GM12878 (cell line): Measurements from ENCODE around the gene ANKRD44. TPM values are rescaled to one million over a fixed set of nuclear protein-coding genes. Genes with fewer than 3 reads are reported as not detected.

Source experiments
- CBX5 ChIP-seq: sonication (generic); IDR thresholded peaks from 2 replicates; pipeline ENCODE4 v1.6.1; 2016; ENCODE audit warnings: low read depth, moderate library complexity, mild to moderate bottlenecking, inconsistent platforms
- CEBPB ChIP-seq, 2 experiments: fragments of 150-350 bp in 1 of 2; IDR thresholded peaks; 2 replicates each; pipeline ENCODE4 v1.6.1; 2012 to 2014; ENCODE audit warnings: low read depth in 2 of 2, low read length in 2 of 2, borderline replicate concordance in 1 of 2, inconsistent platforms in 1 of 2
- ESRRA ChIP-seq: IDR thresholded peaks from 2 replicates; pipeline ENCODE4 v1.6.1; 2012; ENCODE audit warnings: mild to moderate bottlenecking, low read length, improper control_type of control experiment
- FOXM1 ChIP-seq: IDR thresholded peaks from 2 replicates; pipeline ENCODE4 v1.6.1; 2012; ENCODE audit warnings: low read depth, mild to moderate bottlenecking, inconsistent platforms, low read length, moderate library complexity
- HDGF ChIP-seq: fragments of 450-650 bp; IDR thresholded peaks from 2 replicates; pipeline ENCODE4 v1.6.1; 2016; ENCODE audit warnings: antibody characterized with exemption
- JUNB ChIP-seq: IDR thresholded peaks from 2 replicates; pipeline ENCODE4 v1.6.1; 2016; ENCODE audit warnings: antibody characterized with exemption, mild to moderate bottlenecking
- LARP7 ChIP-seq: fragments of 450-650 bp; IDR thresholded peaks from 2 replicates; pipeline ENCODE4 v1.6.1; 2017; ENCODE audit warnings: mild to moderate bottlenecking
- MTA3 ChIP-seq: IDR thresholded peaks from 2 replicates; pipeline ENCODE4 v1.6.1; 2012; ENCODE audit warnings: low read length, inconsistent platforms, borderline replicate concordance
- MYC ChIP-seq: IDR thresholded peaks from 2 replicates; pipeline ENCODE4 v1.6.1; 2011; ENCODE audit warnings: mild to moderate bottlenecking, low read length, moderate library complexity, inconsistent platforms; ENCODE audit not compliant: insufficient read depth, insufficient replicate concordance, insufficient read length, severe bottlenecking
- NFIC ChIP-seq: IDR thresholded peaks from 2 replicates; pipeline ENCODE4 v1.6.1; 2012; ENCODE audit warnings: low read depth, mild to moderate bottlenecking, inconsistent platforms, low read length, moderate library complexity
- NR2C2 ChIP-seq: IDR thresholded peaks from 2 replicates; pipeline ENCODE4 v1.6.1; 2011; ENCODE audit warnings: borderline replicate concordance, low read depth; ENCODE audit not compliant: control insufficient read depth, insufficient read length
- PAX8 ChIP-seq: fragments of 450-650 bp; IDR thresholded peaks from 2 replicates; pipeline ENCODE4 v1.6.1; 2017; ENCODE audit warnings: mild to moderate bottlenecking, moderate library complexity
- POLR2AphosphoS2 ChIP-seq: IDR thresholded peaks from 2 replicates; pipeline ENCODE4 v1.6.1; 2011; ENCODE audit warnings: low read depth, mild to moderate bottlenecking, low read length, improper control_type of control experiment, moderate library complexity
- TCF7 ChIP-seq: IDR thresholded peaks from 2 replicates; pipeline ENCODE4 v1.6.1; 2014; ENCODE audit warnings: antibody characterized with exemption, borderline replicate concordance
- ZNF207 ChIP-seq: fragments of 450-650 bp; IDR thresholded peaks from 2 replicates; pipeline ENCODE4 v1.6.1; 2014; ENCODE audit warnings: antibody characterized with exemption, mild to moderate bottlenecking, borderline replicate concordance
- ZNF217 ChIP-seq: fragments of 450-650 bp; IDR thresholded peaks from 2 replicates; pipeline ENCODE4 v1.6.1; 2017; ENCODE audit warnings: antibody characterized with exemption, mild to moderate bottlenecking
- ZNF622 ChIP-seq: fragments of 450-650 bp; IDR thresholded peaks from 2 replicates; pipeline ENCODE4 v1.6.1; 2017; ENCODE audit warnings: mild to moderate bottlenecking, inconsistent platforms
- polyA plus RNA-seq, 11 experiments: library from polyadenylated mRNA; depleted of rRNA in 4 of 11; unstranded in 6 of 11; stranded (reverse) in 5 of 11; fragments of >200 nt; fragmentation: Nextera tagmentation in 4 of 11; fragmentation: Illumina TruSeq in 1 of 11; extraction: Ambion mirVana in 4 of 11; extraction: Trizol in 1 of 11; gene quantifications; 1 replicate in 1 of 11; 2 replicates in 10 of 11; pipeline versions ENCODE4 v1.2.1 to v1.2.3, GENCODE V29; 2011 to 2016; ENCODE audit warnings: inconsistent platforms in 2 of 11, missing spikeins in 2 of 11, low read depth in 1 of 11
- total RNA-seq, 4 experiments: library from RNA; depleted of rRNA in 3 of 4; stranded (reverse); fragments of >200 nt in 3 of 4; fragmentation: Illumina TruSeq in 1 of 4; extraction: Trizol in 1 of 4; gene quantifications; 2 replicates each; pipeline versions ENCODE4 v1.2.1 to v1.2.3, GENCODE V29; 2013 to 2021
- TF ChIP-seq, protein P1 (sequence below): IDR thresholded peaks from 2 replicates; pipeline ENCODE4 v1.6.1; 2011; ENCODE audit warnings: mild to moderate bottlenecking, low read depth, low read length, moderate library complexity; ENCODE audit not compliant: insufficient replicate concordance
- TF ChIP-seq, protein P2 (sequence below): fragments of 450-650 bp; conservative IDR thresholded peaks from 2 replicates; pipeline ENCODE4 v1.6.1; 2017; ENCODE audit warnings: mild to moderate bottlenecking, moderate library complexity
- TF ChIP-seq, protein P3 (sequence below): IDR thresholded peaks from 2 replicates; pipeline ENCODE4 v1.6.1; 2011; ENCODE audit warnings: borderline replicate concordance, low read depth, mild to moderate bottlenecking, moderate library complexity, low read length; ENCODE audit not compliant: insufficient read depth, poor library complexity, severe bottlenecking
- TF ChIP-seq, protein P4 (sequence below): fragments of 450-650 bp; IDR thresholded peaks from 2 replicates; pipeline ENCODE4 v1.6.1; 2018; ENCODE audit warnings: mild to moderate bottlenecking, low read depth, moderate library complexity; ENCODE audit not compliant: partially characterized antibody
- TF ChIP-seq, protein P5 (sequence below): fragments of 450-650 bp; IDR thresholded peaks from 2 replicates; pipeline ENCODE4 v1.6.1; 2014; ENCODE audit warnings: mild to moderate bottlenecking

Gene ANKRD44
- total and polyA plus RNA-seq, 10 of the 15 experiments (the other 5 are each of a cell fraction or from before 2014, with no cell fraction given) = 19.1 to 99.1 (median 59.6) TPM

DNA sequence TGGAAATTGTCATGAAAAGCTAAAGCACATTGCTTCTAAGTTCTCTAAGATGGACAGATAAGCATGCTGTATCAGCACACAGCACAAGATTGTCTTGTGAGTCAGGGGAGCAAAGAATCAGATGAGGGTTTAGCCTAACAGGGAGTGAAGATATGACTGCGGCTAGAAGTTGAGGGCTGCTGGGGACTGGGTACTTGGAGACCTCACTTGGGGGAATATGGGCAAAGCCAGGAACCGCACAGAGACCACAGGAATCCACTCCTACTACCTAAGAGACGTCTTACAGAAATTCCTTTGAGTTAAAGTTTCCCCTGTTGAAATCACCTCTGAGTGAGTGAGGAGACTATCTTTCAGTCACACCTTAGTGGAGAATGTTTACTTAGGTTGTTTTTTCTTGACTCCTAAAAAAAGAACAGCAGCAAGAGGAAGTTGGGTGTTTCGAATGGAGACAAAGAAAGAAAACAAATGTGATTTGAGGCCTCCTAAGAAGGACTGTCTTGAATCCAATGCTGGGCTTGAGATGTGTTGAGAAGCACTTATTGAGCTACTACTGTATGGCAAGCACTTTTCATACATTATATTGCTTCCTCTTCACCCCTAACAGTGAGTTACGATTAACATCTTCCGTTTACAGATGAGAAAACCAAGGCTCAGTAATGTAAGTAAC lies 100.7 kb downstream of the ANKRD44 start (continued):
- peak; percentile 40; the same call in 1 of the 2 replicates for TF ChIP-seq NFIC
- TF ChIP-seq, protein P1, sequence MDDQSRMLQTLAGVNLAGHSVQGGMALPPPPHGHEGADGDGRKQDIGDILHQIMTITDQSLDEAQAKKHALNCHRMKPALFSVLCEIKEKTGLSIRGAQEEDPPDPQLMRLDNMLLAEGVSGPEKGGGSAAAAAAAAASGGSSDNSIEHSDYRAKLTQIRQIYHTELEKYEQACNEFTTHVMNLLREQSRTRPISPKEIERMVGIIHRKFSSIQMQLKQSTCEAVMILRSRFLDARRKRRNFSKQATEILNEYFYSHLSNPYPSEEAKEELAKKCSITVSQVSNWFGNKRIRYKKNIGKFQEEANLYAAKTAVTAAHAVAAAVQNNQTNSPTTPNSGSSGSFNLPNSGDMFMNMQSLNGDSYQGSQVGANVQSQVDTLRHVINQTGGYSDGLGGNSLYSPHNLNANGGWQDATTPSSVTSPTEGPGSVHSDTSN = no peak
- TF ChIP-seq ZNF622 = no peak
- TF ChIP-seq MYC = no peak
- no peak for TF ChIP-seq ESRRA
- 0 out of 2 replicates have a peak, but pooled peaks have one; percentile 63 for TF ChIP-seq MTA3
- TF ChIP-seq, protein P2, sequence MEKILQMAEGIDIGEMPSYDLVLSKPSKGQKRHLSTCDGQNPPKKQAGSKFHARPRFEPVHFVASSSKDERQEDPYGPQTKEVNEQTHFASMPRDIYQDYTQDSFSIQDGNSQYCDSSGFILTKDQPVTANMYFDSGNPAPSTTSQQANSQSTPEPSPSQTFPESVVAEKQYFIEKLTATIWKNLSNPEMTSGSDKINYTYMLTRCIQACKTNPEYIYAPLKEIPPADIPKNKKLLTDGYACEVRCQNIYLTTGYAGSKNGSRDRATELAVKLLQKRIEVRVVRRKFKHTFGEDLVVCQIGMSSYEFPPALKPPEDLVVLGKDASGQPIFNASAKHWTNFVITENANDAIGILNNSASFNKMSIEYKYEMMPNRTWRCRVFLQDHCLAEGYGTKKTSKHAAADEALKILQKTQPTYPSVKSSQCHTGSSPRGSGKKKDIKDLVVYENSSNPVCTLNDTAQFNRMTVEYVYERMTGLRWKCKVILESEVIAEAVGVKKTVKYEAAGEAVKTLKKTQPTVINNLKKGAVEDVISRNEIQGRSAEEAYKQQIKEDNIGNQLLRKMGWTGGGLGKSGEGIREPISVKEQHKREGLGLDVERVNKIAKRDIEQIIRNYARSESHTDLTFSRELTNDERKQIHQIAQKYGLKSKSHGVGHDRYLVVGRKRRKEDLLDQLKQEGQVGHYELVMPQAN = no peak
- TF ChIP-seq PAX8 = no peak
- TF ChIP-seq LARP7 = no peak
- peak; percentile 42; the same call in 1 of the 2 replicates for TF ChIP-seq POLR2AphosphoS2
- TF ChIP-seq ZNF207 = no peak
- TF ChIP-seq ZNF217 = peak; percentile 21; the same call in 1 of the 2 replicates
- no peak for TF ChIP-seq JUNB
- TF ChIP-seq NR2C2 = no peak
- no peak for TF ChIP-seq CBX5
- TF ChIP-seq CEBPB (IDR thresholded peaks at IDR 0.05; ENCODE audit: borderline replicate concordance in 1 of 2, low read depth in 2 of 2, low read length in 2 of 2) = no peak
- TF ChIP-seq TCF7 = no peak
- TF ChIP-seq, protein P3, sequence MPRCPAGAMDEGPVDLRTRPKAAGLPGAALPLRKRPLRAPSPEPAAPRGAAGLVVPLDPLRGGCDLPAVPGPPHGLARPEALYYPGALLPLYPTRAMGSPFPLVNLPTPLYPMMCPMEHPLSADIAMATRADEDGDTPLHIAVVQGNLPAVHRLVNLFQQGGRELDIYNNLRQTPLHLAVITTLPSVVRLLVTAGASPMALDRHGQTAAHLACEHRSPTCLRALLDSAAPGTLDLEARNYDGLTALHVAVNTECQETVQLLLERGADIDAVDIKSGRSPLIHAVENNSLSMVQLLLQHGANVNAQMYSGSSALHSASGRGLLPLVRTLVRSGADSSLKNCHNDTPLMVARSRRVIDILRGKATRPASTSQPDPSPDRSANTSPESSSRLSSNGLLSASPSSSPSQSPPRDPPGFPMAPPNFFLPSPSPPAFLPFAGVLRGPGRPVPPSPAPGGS = no peak
- TF ChIP-seq, protein P4, sequence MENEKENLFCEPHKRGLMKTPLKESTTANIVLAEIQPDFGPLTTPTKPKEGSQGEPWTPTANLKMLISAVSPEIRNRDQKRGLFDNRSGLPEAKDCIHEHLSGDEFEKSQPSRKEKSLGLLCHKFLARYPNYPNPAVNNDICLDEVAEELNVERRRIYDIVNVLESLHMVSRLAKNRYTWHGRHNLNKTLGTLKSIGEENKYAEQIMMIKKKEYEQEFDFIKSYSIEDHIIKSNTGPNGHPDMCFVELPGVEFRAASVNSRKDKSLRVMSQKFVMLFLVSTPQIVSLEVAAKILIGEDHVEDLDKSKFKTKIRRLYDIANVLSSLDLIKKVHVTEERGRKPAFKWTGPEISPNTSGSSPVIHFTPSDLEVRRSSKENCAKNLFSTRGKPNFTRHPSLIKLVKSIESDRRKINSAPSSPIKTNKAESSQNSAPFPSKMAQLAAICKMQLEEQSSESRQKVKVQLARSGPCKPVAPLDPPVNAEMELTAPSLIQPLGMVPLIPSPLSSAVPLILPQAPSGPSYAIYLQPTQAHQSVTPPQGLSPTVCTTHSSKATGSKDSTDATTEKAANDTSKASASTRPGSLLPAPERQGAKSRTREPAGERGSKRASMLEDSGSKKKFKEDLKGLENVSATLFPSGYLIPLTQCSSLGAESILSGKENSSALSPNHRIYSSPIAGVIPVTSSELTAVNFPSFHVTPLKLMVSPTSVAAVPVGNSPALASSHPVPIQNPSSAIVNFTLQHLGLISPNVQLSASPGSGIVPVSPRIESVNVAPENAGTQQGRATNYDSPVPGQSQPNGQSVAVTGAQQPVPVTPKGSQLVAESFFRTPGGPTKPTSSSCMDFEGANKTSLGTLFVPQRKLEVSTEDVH = no peak
- TF ChIP-seq HDGF = no peak
- TF ChIP-seq, protein P5, sequence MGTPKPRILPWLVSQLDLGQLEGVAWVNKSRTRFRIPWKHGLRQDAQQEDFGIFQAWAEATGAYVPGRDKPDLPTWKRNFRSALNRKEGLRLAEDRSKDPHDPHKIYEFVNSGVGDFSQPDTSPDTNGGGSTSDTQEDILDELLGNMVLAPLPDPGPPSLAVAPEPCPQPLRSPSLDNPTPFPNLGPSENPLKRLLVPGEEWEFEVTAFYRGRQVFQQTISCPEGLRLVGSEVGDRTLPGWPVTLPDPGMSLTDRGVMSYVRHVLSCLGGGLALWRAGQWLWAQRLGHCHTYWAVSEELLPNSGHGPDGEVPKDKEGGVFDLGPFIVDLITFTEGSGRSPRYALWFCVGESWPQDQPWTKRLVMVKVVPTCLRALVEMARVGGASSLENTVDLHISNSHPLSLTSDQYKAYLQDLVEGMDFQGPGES = no peak
- TF ChIP-seq FOXM1 = no peak
